Neural cell (in vitro differentiated cells): ENCODE measurements around the gene EIF4A2. TPM values are rescaled to one million over a fixed set of nuclear protein-coding genes. Genes with fewer than 3 reads are reported as not detected.

Experiments used
- H2AFZ ChIP-seq: fragments of 200-600, 300-800 bp; sonication (generic), shearing (Covaris generic); 2 replicates; pipeline ENCODE4 v1.6.0; 2014; ENCODE audit warnings: low read depth, mild to moderate bottlenecking, antibody characterized with exemption, low read length, moderate library complexity
- H3F3A ChIP-seq: fragments of 200-600 bp; shearing (Covaris generic); 2 replicates; pipeline ENCODE4 v1.6.1; 2016; ENCODE audit warnings: mild to moderate bottlenecking, moderate library complexity, mixed read lengths, antibody characterized with exemption, low read length; ENCODE audit not compliant: insufficient read depth, poor library complexity, severe bottlenecking
- H3K27ac ChIP-seq: fragments of 200-600, 300-800 bp; sonication (generic), shearing (Covaris generic); 2 replicates; pipeline ENCODE4 v1.5.1; 2014; ENCODE audit warnings: mild to moderate bottlenecking, low read length, moderate library complexity
- H3K27me3 ChIP-seq: fragments of 300-800, 200-600 bp; sonication (generic), shearing (Covaris generic); 2 replicates; pipeline ENCODE4 v1.6.0; 2014; ENCODE audit warnings: mild to moderate bottlenecking, low read depth, low read length, moderate library complexity; ENCODE audit not compliant: insufficient read depth
- H3K36me3 ChIP-seq: fragments of 300-800, 200-600 bp; sonication (generic), shearing (Covaris generic); 2 replicates; pipeline ENCODE4 v1.5.1; 2014; ENCODE audit warnings: mild to moderate bottlenecking, antibody characterized with exemption, low read length, moderate library complexity; ENCODE audit not compliant: insufficient read depth
- H3K4me2 ChIP-seq: fragments of 300-800, 200-600 bp; sonication (generic), shearing (Covaris generic); 2 replicates; pipeline ENCODE4 v1.6.0; 2014; ENCODE audit warnings: mild to moderate bottlenecking, low read length
- H3K4me3 ChIP-seq: fragments of 300-800, 200-600 bp; sonication (generic), shearing (Covaris generic); 2 replicates; pipeline ENCODE4 v1.5.1; 2014; ENCODE audit warnings: mild to moderate bottlenecking, low read length, moderate library complexity
- H3K79me2 ChIP-seq: fragments of 200-600 bp; shearing (Covaris generic); replicated peaks from 2 replicates; pipeline ENCODE4 v1.6.0; 2014; ENCODE audit warnings: mild to moderate bottlenecking, low read length, moderate library complexity; ENCODE audit not compliant: insufficient read depth
- H3K9ac ChIP-seq: fragments of 300-800, 200-600 bp; sonication (generic), shearing (Covaris generic); 2 replicates; pipeline ENCODE4 v1.6.1; 2016; ENCODE audit warnings: mild to moderate bottlenecking, low read length, mixed read lengths
- H3K9me2 ChIP-seq: fragments of 200-600 bp; shearing (Covaris generic); 2 replicates; pipeline ENCODE4 v1.6.1; 2016; ENCODE audit warnings: mild to moderate bottlenecking, low read length, mixed read lengths; ENCODE audit not compliant: insufficient read depth
- H3K9me3 ChIP-seq: fragments of 200-600, 300-800 bp; sonication (generic), shearing (Covaris generic); 2 replicates; pipeline ENCODE4 v1.6.1; 2016; ENCODE audit warnings: mild to moderate bottlenecking, mixed run types, low read length, moderate library complexity, mixed read lengths
- H4K20me1 ChIP-seq: fragments of 200-600 bp; shearing (Covaris generic); 2 replicates; pipeline ENCODE4 v1.6.1; 2016; ENCODE audit warnings: mild to moderate bottlenecking, mixed run types; ENCODE audit not compliant: insufficient read depth
- EP300 ChIP-seq: fragments of 450-650 bp; conservative IDR thresholded peaks from 2 replicates; pipeline ENCODE4 v1.6.1; 2014; ENCODE audit warnings: antibody characterized with exemption, mild to moderate bottlenecking, moderate library complexity; ENCODE audit not compliant: poor library complexity, severe bottlenecking
- EZH2 ChIP-seq: fragments of 200-600, 300-800 bp; shearing (Covaris generic), sonication (generic); IDR thresholded peaks from 2 replicates; pipeline ENCODE4 v1.6.1; 2014; ENCODE audit warnings: antibody characterized with exemption, low read length, borderline replicate concordance, mild to moderate bottlenecking; ENCODE audit not compliant: insufficient read depth, poor library complexity, severe bottlenecking
- MXI1 ChIP-seq: fragments of 450-650 bp; conservative IDR thresholded peaks from 2 replicates; pipeline ENCODE4 v1.6.1; 2014; ENCODE audit warnings: antibody characterized with exemption, mild to moderate bottlenecking; ENCODE audit not compliant: poor library complexity, severe bottlenecking
- POLR2AphosphoS5 ChIP-seq: IDR thresholded peaks from 2 replicates; pipeline ENCODE4 v1.6.1; 2012
- SMC3 ChIP-seq: fragments of 450-650 bp; conservative IDR thresholded peaks from 2 replicates; pipeline ENCODE4 v1.6.1; 2014; ENCODE audit warnings: antibody characterized with exemption, mild to moderate bottlenecking, moderate library complexity; ENCODE audit not compliant: poor library complexity
- TAF1 ChIP-seq: IDR thresholded peaks from 2 replicates; pipeline ENCODE4 v1.6.1; 2012; ENCODE audit warnings: low read depth
- polyA plus RNA-seq: library from polyadenylated mRNA; depleted of rRNA; stranded (reverse); fragments of >200 nt; gene quantifications from 2 replicates; pipeline ENCODE4 v1.2.3, GENCODE V29; 2014
- TF ChIP-seq, protein P1 (sequence below): IDR thresholded peaks from 2 replicates; pipeline ENCODE4 v1.6.1; 2012; ENCODE audit warnings: borderline replicate concordance

EIF4A2 gene
- polyA plus RNA-seq, 1 donor from 2014 or later: 3,298 TPM

DNA sequence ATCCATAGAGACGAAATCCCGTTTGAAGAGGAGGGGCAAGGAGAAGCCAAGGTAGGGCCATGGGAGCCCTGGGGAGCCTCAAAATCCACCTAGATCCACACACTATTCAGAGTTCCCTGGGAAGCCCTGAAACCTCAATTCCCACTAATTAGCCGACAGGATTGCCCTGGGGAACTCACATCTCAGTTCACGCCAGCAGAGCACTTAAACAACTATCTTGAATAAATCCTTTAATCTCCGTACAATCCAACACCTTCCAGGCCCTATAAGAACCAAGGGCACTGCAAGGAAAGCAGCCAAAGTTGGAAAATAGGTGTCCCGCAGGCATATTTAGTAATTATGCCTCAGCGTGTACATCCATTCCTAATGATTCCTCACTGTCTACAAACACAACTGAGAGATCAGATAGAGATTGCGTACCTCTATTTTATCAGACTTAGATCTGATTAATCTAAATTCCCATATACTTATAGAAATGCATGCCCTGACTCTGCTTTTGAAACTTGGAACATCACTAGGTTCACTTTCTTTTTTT, 25.6 kb upstream of the EIF4A2 start:
- H3K27me3 ChIP-seq: no peaks in the 10 kb centered on the region
- no peak overlapping the region for H3K27ac ChIP-seq
- no peak overlapping the region for H2AFZ ChIP-seq
- H4K20me1 ChIP-seq: no peaks in the 10 kb centered on the region
- H3K36me3 ChIP-seq: no peaks in the 10 kb centered on the region
- no peak overlapping the region for H3K9ac ChIP-seq
- no peaks in the 10 kb centered on the region for H3K79me2 ChIP-seq
- H3K9me3 ChIP-seq: no peaks in the 10 kb centered on the region
- no peaks in the 10 kb centered on the region for H3F3A ChIP-seq
- H3K9me2 ChIP-seq: no peaks in the 10 kb centered on the region
- no peak overlapping the region for H3K4me2 ChIP-seq
- TF ChIP-seq, protein P1, sequence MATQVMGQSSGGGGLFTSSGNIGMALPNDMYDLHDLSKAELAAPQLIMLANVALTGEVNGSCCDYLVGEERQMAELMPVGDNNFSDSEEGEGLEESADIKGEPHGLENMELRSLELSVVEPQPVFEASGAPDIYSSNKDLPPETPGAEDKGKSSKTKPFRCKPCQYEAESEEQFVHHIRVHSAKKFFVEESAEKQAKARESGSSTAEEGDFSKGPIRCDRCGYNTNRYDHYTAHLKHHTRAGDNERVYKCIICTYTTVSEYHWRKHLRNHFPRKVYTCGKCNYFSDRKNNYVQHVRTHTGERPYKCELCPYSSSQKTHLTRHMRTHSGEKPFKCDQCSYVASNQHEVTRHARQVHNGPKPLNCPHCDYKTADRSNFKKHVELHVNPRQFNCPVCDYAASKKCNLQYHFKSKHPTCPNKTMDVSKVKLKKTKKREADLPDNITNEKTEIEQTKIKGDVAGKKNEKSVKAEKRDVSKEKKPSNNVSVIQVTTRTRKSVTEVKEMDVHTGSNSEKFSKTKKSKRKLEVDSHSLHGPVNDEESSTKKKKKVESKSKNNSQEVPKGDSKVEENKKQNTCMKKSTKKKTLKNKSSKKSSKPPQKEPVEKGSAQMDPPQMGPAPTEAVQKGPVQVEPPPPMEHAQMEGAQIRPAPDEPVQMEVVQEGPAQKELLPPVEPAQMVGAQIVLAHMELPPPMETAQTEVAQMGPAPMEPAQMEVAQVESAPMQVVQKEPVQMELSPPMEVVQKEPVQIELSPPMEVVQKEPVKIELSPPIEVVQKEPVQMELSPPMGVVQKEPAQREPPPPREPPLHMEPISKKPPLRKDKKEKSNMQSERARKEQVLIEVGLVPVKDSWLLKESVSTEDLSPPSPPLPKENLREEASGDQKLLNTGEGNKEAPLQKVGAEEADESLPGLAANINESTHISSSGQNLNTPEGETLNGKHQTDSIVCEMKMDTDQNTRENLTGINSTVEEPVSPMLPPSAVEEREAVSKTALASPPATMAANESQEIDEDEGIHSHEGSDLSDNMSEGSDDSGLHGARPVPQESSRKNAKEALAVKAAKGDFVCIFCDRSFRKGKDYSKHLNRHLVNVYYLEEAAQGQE: no peak
- TF ChIP-seq EZH2: no peak
- no peak for TF ChIP-seq MXI1
- no peak for TF ChIP-seq SMC3
- H3K4me3 ChIP-seq: no peak overlapping the region

GRCh38 chr3:186759231-186759930, 24.0 kb upstream of the EIF4A2 start:
- Histone ChIP-seq H3K4me2 (no peak overlapping the region), H3K4me3 (no peak overlapping the region), H3K79me2 (no peaks in the 10 kb centered on the region), H3K9ac (no peak overlapping the region), H3K36me3 (no peaks in the 10 kb centered on the region), H3F3A (no peaks in the 10 kb centered on the region), H3K27me3 (no peaks in the 10 kb centered on the region), H3K27ac (no peak overlapping the region), H2AFZ (no peak overlapping the region), H3K9me3 (no peaks in the 10 kb centered on the region), H4K20me1 (no peaks in the 10 kb centered on the region), H3K9me2 (no peaks in the 10 kb centered on the region)
- TF ChIP-seq EP300 (no peak), POLR2AphosphoS5 (no peak), TAF1 (no peak), MXI1 (no peak)
- TF ChIP-seq, protein P1: no peak
